ENCODE data around the gene MMP21. TPM values are rescaled to one million over a fixed set of nuclear protein-coding genes. Genes with fewer than 3 reads are reported as not detected.

MMP21 gene
- total and polyA plus RNA-seq, 2 of the 13 experiments (the other 11 are each of a cell fraction or from before 2014, with no cell fraction given): not detected

GRCh38 chr10:125822878-125823662 is 47.4 kb upstream of the MMP21 start, which contains the start of the genes BCCIP and UROS (continued):
- TF ChIP-seq U2AF2 (IDR thresholded peaks at IDR 0.05; ENCODE audit: low read depth, low read length) (no peak), HCFC1 (IDR thresholded peaks at IDR 0.05; ENCODE audit: low read depth, low read length) (no peak), ZNF720 (CRISPR knock-in tag; IDR thresholded peaks at IDR 0.05) (no peak), FIP1L1 (IDR thresholded peaks at IDR 0.05; ENCODE audit: borderline replicate concordance, insufficient read depth, low read depth, low read length) (no peak), CBX2 (IDR thresholded peaks at IDR 0.05; ENCODE audit: low read depth, low read length) (no peak), CBX2 (CRISPR knock-in tag; IDR thresholded peaks at IDR 0.05; ENCODE audit: low read depth) (0 out of 2 replicates have a peak, but pooled peaks have one; percentile 57), ZNF781 (CRISPR knock-in tag; IDR thresholded peaks at IDR 0.05; ENCODE audit: borderline replicate concordance, not compliant biosample characterization) (no peak), ZNF33A (CRISPR knock-in tag; IDR thresholded peaks at IDR 0.05; ENCODE audit: borderline replicate concordance) (no peak), MEF2D (CRISPR knock-in tag; IDR thresholded peaks at IDR 0.05) (0 out of 2 replicates have a peak, but pooled peaks have one; percentile 68), ZNF383 (CRISPR knock-in tag; IDR thresholded peaks at IDR 0.05; ENCODE audit: borderline replicate concordance) (no peak), ZNF556 (CRISPR knock-in tag; IDR thresholded peaks at IDR 0.05; ENCODE audit: borderline replicate concordance) (no peak), LBX2 (CRISPR knock-in tag; IDR thresholded peaks at IDR 0.05; ENCODE audit: borderline replicate concordance) (no peak), ZBTB37 (CRISPR knock-in tag; IDR thresholded peaks at IDR 0.05) (no peak), TCF12 (IDR thresholded peaks at IDR 0.05) (no peak), TCF12 (CRISPR knock-in tag; IDR thresholded peaks at IDR 0.05) (no peak), HMG20A (CRISPR knock-in tag; IDR thresholded peaks at IDR 0.05; ENCODE audit: borderline replicate concordance) (no peak), MLLT10 (CRISPR knock-in tag; IDR thresholded peaks at IDR 0.05) (no peak), CC2D1A (CRISPR knock-in tag; IDR thresholded peaks at IDR 0.05) (no peak; the same call in 1 of the 2 replicates), DBP (CRISPR knock-in tag; IDR thresholded peaks at IDR 0.05; ENCODE audit: not compliant biosample characterization) (no peak), ZNF24 (IDR thresholded peaks at IDR 0.05) (no peak; the same call in 1 of the 2 replicates), YEATS4 (CRISPR knock-in tag; IDR thresholded peaks at IDR 0.05; ENCODE audit: borderline replicate concordance) (peak; percentile 81), NFIB (CRISPR knock-in tag; IDR thresholded peaks at IDR 0.05; ENCODE audit: borderline replicate concordance) (no peak), YY1 (IDR thresholded peaks at IDR 0.05; ENCODE audit: insufficient read depth, insufficient replicate concordance, low read depth, low read length) (peak; percentile 96), FOXP4 (CRISPR knock-in tag; IDR thresholded peaks at IDR 0.05) (no peak), MIXL1 (CRISPR knock-in tag; IDR thresholded peaks at IDR 0.05) (0 out of 2 replicates have a peak, but pooled peaks have one; percentile 16), ATAD3A (CRISPR knock-in tag; IDR thresholded peaks at IDR 0.05) (no peak)
